Adipocyte (in vitro differentiated cells): ENCODE results near the gene PID1.
A peak's percentile ranks its signal among the peaks of the same experiment; 100 is the strongest.

Experiments used
- DNase-seq: peaks from one replicate; pipeline ENCODE4 v3.0.0-alpha.2; 2015; ENCODE audit warnings: low read depth
- H3K27me3 ChIP-seq: replicated peaks from 2 replicates; pipeline ENCODE4 v1.7.0; 2013; ENCODE audit warnings: mild to moderate bottlenecking, low read length, moderate library complexity; ENCODE audit not compliant: control insufficient read depth, insufficient read depth
- H3K36me3 ChIP-seq: 2 replicates; pipeline ENCODE4 v1.7.0; 2013; ENCODE audit warnings: low read length, mild to moderate bottlenecking, moderate library complexity; ENCODE audit not compliant: control insufficient read depth, insufficient read depth, severe bottlenecking
- H3K4me1 ChIP-seq: 2 replicates; pipeline ENCODE4 v1.7.0; 2013; ENCODE audit warnings: mild to moderate bottlenecking, low read length, moderate library complexity; ENCODE audit not compliant: control insufficient read depth, insufficient read depth
- H3K4me3 ChIP-seq: 2 replicates; pipeline ENCODE4 v1.7.0; 2013; ENCODE audit warnings: mild to moderate bottlenecking, low read length, moderate library complexity
- H3K9ac ChIP-seq: 2 replicates; pipeline ENCODE4 v1.7.0; 2013; ENCODE audit warnings: mild to moderate bottlenecking, low read length, moderate library complexity
- H3K9me3 ChIP-seq: 2 replicates; pipeline ENCODE4 v1.7.0; 2013; ENCODE audit warnings: mild to moderate bottlenecking, low read length, moderate library complexity; ENCODE audit not compliant: control insufficient read depth

PID1 gene

GRCh38 chr2:229261076-229261475, 10.0 kb downstream of the PID1 start:
- Histone ChIP-seq H3K27me3 (no peaks in the 10 kb centered on the region), H3K4me3 (peak overlapping the region; percentile 20), H3K4me1 (peaks cover 44% of the 10 kb centered on the region), H3K9me3 (peaks cover 6% of the 10 kb centered on the region), H3K36me3 (no peaks in the 10 kb centered on the region), H3K9ac (peak overlapping the region; percentile 47)
- no peak for DNase-seq

- H3K9me3 ChIP-seq = peaks cover 6% of the 10 kb centered on the region
- H3K4me1 ChIP-seq = peaks cover 35% of the 10 kb centered on the region
- no peak overlapping the region for H3K4me3 ChIP-seq
- H3K9ac ChIP-seq = peak overlapping the region; percentile 9
- no peak for DNase-seq
- no peaks in the 10 kb centered on the region for H3K36me3 ChIP-seq
- H3K27me3 ChIP-seq = no peaks in the 10 kb centered on the region
Observed at GRCh38 chr2:229257985-229258384, 13.1 kb downstream of the PID1 start.

- Histone ChIP-seq H3K9ac (no peak overlapping the region), H3K9me3 (peaks cover 6% of the 10 kb centered on the region), H3K4me1 (peaks cover 35% of the 10 kb centered on the region), H3K4me3 (no peak overlapping the region), H3K36me3 (no peaks in the 10 kb centered on the region), H3K27me3 (no peaks in the 10 kb centered on the region)
- no peak for DNase-seq
Observed at GRCh38 chr2:229256376-229256775, 14.7 kb downstream of the PID1 start.

GRCh38 chr2:229254206-229254605, 16.9 kb downstream of the PID1 start:
- DNase-seq = no peak
- Histone ChIP-seq H3K9me3 (no peaks in the 10 kb centered on the region), H3K9ac (no peak overlapping the region), H3K36me3 (no peaks in the 10 kb centered on the region), H3K4me1 (peaks cover 28% of the 10 kb centered on the region), H3K4me3 (no peak overlapping the region), H3K27me3 (no peaks in the 10 kb centered on the region)

- no peak for DNase-seq
Observed at GRCh38 chr2:229252996-229253395, 18.1 kb downstream of the PID1 start.

GRCh38 chr2:229252280-229252679, 18.8 kb downstream of the PID1 start:
- Histone ChIP-seq H3K9me3 (no peaks in the 10 kb centered on the region), H3K36me3 (no peaks in the 10 kb centered on the region), H3K4me3 (no peak overlapping the region), H3K27me3 (no peaks in the 10 kb centered on the region), H3K4me1 (peaks cover 15% of the 10 kb centered on the region), H3K9ac (no peak overlapping the region)
- DNase-seq = no peak

More at GRCh38 chr2:229252996-229253395, 18.1 kb downstream of the PID1 start:
- H3K9ac ChIP-seq = no peak overlapping the region
- no peaks in the 10 kb centered on the region for H3K36me3 ChIP-seq
- H3K4me1 ChIP-seq = peaks cover 23% of the 10 kb centered on the region
- no peaks in the 10 kb centered on the region for H3K9me3 ChIP-seq
- no peaks in the 10 kb centered on the region for H3K27me3 ChIP-seq
- no peak overlapping the region for H3K4me3 ChIP-seq

GRCh38 chr2:229249536-229249935, 21.6 kb downstream of the PID1 start:
- Histone ChIP-seq H3K4me3 (no peak overlapping the region), H3K27me3 (no peaks in the 10 kb centered on the region), H3K4me1 (peaks cover 13% of the 10 kb centered on the region), H3K9me3 (no peaks in the 10 kb centered on the region), H3K9ac (no peak overlapping the region), H3K36me3 (no peaks in the 10 kb centered on the region)
- DNase-seq = no peak

- Histone ChIP-seq H3K4me3 (no peak overlapping the region), H3K4me1 (no peaks in the 10 kb centered on the region), H3K9ac (no peak overlapping the region), H3K9me3 (peaks cover 7% of the 10 kb centered on the region), H3K36me3 (no peaks in the 10 kb centered on the region), H3K27me3 (no peaks in the 10 kb centered on the region)
- DNase-seq = no peak
Observed at GRCh38 chr2:229246334-229246733, 24.8 kb downstream of the PID1 start.

GRCh38 chr2:229244975-229245374, 26.1 kb downstream of the PID1 start:
- Histone ChIP-seq H3K4me3 (no peak overlapping the region), H3K36me3 (no peaks in the 10 kb centered on the region), H3K4me1 (no peaks in the 10 kb centered on the region), H3K27me3 (no peaks in the 10 kb centered on the region), H3K9me3 (peaks cover 21% of the 10 kb centered on the region), H3K9ac (no peak overlapping the region)
- DNase-seq = no peak

GRCh38 chr2:229243890-229244560, 27.1 kb downstream of the PID1 start:
- Histone ChIP-seq H3K27me3 (no peaks in the 10 kb centered on the region), H3K9ac (no peak overlapping the region), H3K4me1 (no peaks in the 10 kb centered on the region), H3K4me3 (no peak overlapping the region), H3K9me3 (peaks cover 30% of the 10 kb centered on the region), H3K36me3 (no peaks in the 10 kb centered on the region)
- peak; percentile 46 for DNase-seq

GRCh38 chr2:229240984-229241491, 30.0 kb downstream of the PID1 start:
- H3K4me1 ChIP-seq = no peaks in the 10 kb centered on the region
- peaks cover 30% of the 10 kb centered on the region for H3K9me3 ChIP-seq
- H3K36me3 ChIP-seq = no peaks in the 10 kb centered on the region
- no peak overlapping the region for H3K9ac ChIP-seq
- no peak for DNase-seq
- no peaks in the 10 kb centered on the region for H3K27me3 ChIP-seq
- H3K4me3 ChIP-seq = no peak overlapping the region

- Histone ChIP-seq H3K27me3 (no peaks in the 10 kb centered on the region), H3K36me3 (no peaks in the 10 kb centered on the region)
- DNase-seq = no peak
Observed at GRCh38 chr2:229239021-229239420, 32.1 kb downstream of the PID1 start.

More at GRCh38 chr2:229239021-229239420, 32.1 kb downstream of the PID1 start:
- H3K9me3 ChIP-seq = peaks cover 30% of the 10 kb centered on the region
- no peak overlapping the region for H3K4me3 ChIP-seq
- H3K9ac ChIP-seq = no peak overlapping the region
- peaks cover 11% of the 10 kb centered on the region for H3K4me1 ChIP-seq
